ENCODE measurements around the gene KCNC3.

KCNC3 gene

DNA sequence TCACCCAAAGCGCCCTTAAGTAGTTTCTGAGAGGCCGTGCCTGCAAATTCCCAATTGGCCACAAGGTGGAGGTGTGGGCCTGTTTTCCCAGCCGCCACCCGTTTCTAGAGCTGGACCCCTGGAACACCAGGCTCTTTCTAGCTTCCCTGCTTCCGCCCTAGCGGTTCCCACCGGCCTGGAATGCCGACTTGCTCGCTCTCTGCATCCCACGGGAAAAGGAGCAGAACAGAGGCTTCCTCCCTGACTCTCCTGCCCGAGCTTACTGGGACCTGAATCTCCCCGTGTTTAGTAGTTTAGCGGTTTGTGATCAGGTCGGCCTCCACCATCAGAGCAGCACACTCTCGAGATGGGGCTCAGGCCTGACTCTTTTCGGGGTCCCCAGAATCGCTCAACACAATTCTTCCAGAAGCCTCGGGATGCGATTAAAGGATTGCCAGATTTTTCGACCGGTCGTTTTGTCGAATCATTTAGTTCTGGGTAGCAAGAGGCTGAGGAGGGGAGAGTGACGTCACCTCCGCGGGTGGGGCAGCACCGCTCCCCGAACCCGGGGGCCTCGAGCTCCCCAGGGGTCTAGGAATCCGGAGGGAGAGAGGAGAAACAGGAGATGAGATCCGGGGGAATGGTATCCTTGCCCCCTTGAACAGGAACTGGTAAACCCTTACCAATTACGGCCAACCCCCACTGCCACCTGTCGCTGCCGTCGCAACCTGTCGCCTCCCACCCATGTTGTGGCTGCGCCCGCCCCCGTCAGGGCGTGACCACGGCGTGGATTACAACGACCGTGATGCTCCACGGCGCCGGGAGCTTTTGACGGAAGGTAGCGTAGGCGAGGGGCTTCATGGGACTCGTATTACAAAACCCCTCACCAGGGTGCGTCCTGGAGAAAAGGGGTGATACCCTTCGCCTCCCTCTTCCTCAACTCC is 28.3 kb upstream of the KCNC3 start (continued):
- TF ChIP-seq, protein P1, sequence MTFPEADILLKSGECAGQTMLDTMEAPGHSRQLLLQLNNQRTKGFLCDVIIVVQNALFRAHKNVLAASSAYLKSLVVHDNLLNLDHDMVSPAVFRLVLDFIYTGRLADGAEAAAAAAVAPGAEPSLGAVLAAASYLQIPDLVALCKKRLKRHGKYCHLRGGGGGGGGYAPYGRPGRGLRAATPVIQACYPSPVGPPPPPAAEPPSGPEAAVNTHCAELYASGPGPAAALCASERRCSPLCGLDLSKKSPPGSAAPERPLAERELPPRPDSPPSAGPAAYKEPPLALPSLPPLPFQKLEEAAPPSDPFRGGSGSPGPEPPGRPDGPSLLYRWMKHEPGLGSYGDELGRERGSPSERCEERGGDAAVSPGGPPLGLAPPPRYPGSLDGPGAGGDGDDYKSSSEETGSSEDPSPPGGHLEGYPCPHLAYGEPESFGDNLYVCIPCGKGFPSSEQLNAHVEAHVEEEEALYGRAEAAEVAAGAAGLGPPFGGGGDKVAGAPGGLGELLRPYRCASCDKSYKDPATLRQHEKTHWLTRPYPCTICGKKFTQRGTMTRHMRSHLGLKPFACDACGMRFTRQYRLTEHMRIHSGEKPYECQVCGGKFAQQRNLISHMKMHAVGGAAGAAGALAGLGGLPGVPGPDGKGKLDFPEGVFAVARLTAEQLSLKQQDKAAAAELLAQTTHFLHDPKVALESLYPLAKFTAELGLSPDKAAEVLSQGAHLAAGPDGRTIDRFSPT (tag by site-specific recombination; IDR thresholded peaks at IDR 0.05): 0 out of 2 replicates have a peak, but pooled peaks have one; percentile 31
- TF ChIP-seq ZNF148 (tag by site-specific recombination; IDR thresholded peaks at IDR 0.05; ENCODE audit: borderline replicate concordance): no peak
- TF ChIP-seq, protein P2, sequence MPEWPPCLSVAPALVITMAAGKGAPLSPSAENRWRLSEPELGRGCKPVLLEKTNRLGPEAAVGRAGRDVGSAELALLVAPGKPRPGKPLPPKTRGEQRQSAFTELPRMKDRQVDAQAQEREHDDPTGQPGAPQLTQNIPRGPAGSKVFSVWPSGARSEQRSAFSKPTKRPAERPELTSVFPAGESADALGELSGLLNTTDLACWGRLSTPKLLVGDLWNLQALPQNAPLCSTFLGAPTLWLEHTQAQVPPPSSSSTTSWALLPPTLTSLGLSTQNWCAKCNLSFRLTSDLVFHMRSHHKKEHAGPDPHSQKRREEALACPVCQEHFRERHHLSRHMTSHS (tag by site-specific recombination; IDR thresholded peaks at IDR 0.05): no peak
- TF ChIP-seq, protein P3, sequence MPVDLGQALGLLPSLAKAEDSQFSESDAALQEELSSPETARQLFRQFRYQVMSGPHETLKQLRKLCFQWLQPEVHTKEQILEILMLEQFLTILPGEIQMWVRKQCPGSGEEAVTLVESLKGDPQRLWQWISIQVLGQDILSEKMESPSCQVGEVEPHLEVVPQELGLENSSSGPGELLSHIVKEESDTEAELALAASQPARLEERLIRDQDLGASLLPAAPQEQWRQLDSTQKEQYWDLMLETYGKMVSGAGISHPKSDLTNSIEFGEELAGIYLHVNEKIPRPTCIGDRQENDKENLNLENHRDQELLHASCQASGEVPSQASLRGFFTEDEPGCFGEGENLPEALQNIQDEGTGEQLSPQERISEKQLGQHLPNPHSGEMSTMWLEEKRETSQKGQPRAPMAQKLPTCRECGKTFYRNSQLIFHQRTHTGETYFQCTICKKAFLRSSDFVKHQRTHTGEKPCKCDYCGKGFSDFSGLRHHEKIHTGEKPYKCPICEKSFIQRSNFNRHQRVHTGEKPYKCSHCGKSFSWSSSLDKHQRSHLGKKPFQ (tag by site-specific recombination; IDR thresholded peaks at IDR 0.05): 0 out of 2 replicates have a peak, but pooled peaks have one; percentile 21
- TF ChIP-seq AEBP2 (tag by site-specific recombination; IDR thresholded peaks at IDR 0.05; ENCODE audit: borderline replicate concordance): no peak
- no peak for TF ChIP-seq ZSCAN23 (tag by site-specific recombination; IDR thresholded peaks at IDR 0.05)
- TF ChIP-seq ZNF335 (tag by site-specific recombination; conservative IDR thresholded peaks at IDR 0.05): peak; percentile 65
- TF ChIP-seq ZBTB6 (tag by site-specific recombination; IDR thresholded peaks at IDR 0.05): no peak
- no peak for TF ChIP-seq ZNF426 (tag by site-specific recombination; IDR thresholded peaks at IDR 0.05)
- no peak for TF ChIP-seq ZNF600 (tag by site-specific recombination; IDR thresholded peaks at IDR 0.05)
- TF ChIP-seq ZNF501 (tag by site-specific recombination; IDR thresholded peaks at IDR 0.05): no peak
- no peak for TF ChIP-seq RBAK (tag by site-specific recombination; IDR thresholded peaks at IDR 0.05)
- TF ChIP-seq HOXA7 (CRISPR knock-in tag; IDR thresholded peaks at IDR 0.05; ENCODE audit: borderline replicate concordance): no peak
- TF ChIP-seq, protein P4, sequence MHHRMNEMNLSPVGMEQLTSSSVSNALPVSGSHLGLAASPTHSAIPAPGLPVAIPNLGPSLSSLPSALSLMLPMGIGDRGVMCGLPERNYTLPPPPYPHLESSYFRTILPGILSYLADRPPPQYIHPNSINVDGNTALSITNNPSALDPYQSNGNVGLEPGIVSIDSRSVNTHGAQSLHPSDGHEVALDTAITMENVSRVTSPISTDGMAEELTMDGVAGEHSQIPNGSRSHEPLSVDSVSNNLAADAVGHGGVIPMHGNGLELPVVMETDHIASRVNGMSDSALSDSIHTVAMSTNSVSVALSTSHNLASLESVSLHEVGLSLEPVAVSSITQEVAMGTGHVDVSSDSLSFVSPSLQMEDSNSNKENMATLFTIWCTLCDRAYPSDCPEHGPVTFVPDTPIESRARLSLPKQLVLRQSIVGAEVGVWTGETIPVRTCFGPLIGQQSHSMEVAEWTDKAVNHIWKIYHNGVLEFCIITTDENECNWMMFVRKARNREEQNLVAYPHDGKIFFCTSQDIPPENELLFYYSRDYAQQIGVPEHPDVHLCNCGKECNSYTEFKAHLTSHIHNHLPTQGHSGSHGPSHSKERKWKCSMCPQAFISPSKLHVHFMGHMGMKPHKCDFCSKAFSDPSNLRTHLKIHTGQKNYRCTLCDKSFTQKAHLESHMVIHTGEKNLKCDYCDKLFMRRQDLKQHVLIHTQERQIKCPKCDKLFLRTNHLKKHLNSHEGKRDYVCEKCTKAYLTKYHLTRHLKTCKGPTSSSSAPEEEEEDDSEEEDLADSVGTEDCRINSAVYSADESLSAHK (tag by site-specific recombination; IDR thresholded peaks at IDR 0.05): no peak
- TF ChIP-seq ZNF311 (tag by site-specific recombination; IDR thresholded peaks at IDR 0.05; ENCODE audit: borderline replicate concordance): no peak
- TF ChIP-seq ZBTB44 (tag by site-specific recombination; IDR thresholded peaks at IDR 0.05): no peak
- TF ChIP-seq ZNF433 (tag by site-specific recombination; IDR thresholded peaks at IDR 0.05; ENCODE audit: low read depth): no peak
- no peak for TF ChIP-seq PRDM1 (tag by site-specific recombination; IDR thresholded peaks at IDR 0.05)
- TF ChIP-seq BCL11B (tag by site-specific recombination; IDR thresholded peaks at IDR 0.05; ENCODE audit: low read depth): no peak
- TF ChIP-seq TRIM28 (IDR thresholded peaks at IDR 0.05; ENCODE audit: borderline replicate concordance, low read length): no peak

Data from HEK293 (cell line).